NCI-H2081 treated with DMSO at 0.1 percent for 48 hours (cell line): ENCODE data around the gene SNRPE.

Source experiments
- DNase-seq: peaks from one replicate; lab custom pipeline; 2025; lab: John Stamatoyannopoulos, UW

Gene SNRPE

GRCh38 chr1:203880606-203881005 lies 19.2 kb downstream of the SNRPE start:
- DNase-seq, result no peak

DNA sequence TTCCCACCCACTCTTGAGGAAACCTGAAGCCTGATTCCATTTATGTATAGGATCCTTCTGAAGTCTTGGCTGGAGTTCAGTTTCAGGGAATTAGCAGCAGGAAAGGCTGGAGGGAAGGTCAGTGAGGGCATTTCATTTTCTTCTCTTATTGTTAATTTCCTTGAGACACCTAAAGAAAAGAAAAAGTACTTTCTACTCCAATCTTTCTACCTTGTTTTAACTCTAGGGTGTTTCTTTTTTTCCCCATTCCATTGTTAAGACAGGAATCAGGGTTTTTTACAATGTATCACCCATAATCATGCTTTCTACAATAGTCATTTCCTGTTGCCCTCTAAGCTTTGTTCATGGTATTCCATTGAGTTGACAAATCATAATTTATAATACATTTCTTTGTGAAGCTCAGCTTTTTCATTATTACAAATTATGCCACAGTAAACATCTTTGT lies 27.4 kb downstream of the SNRPE start:
- no peak for DNase-seq

DNA sequence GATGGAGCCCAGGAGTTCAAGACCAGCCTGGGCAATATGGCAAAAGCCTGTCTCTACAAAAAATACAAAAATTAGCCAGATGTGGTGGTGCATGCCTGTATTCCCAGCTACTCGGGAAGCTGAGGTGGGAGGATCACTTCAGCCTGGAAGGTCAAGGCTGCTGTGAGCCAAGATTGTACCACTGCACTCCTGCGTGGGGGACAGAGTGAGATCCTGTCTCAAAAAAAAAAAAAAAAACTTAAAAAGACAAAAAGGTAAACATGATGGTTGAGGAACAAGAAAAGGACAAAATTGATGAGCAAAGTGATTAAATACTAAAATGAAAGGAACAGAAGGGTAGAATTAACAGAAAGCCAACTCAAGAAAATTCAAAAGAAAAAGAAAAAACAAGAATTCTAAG lies 30.6 kb downstream of the SNRPE start:
- DNase-seq, result no peak

- DNase-seq, result no peak
These were observed 37.3 kb downstream of the SNRPE start for GRCh38 chr1:203898458-203899352.

- no peak for DNase-seq
These were observed 37.9 kb downstream of the SNRPE start for GRCh38 chr1:203899353-203899716.

DNA sequence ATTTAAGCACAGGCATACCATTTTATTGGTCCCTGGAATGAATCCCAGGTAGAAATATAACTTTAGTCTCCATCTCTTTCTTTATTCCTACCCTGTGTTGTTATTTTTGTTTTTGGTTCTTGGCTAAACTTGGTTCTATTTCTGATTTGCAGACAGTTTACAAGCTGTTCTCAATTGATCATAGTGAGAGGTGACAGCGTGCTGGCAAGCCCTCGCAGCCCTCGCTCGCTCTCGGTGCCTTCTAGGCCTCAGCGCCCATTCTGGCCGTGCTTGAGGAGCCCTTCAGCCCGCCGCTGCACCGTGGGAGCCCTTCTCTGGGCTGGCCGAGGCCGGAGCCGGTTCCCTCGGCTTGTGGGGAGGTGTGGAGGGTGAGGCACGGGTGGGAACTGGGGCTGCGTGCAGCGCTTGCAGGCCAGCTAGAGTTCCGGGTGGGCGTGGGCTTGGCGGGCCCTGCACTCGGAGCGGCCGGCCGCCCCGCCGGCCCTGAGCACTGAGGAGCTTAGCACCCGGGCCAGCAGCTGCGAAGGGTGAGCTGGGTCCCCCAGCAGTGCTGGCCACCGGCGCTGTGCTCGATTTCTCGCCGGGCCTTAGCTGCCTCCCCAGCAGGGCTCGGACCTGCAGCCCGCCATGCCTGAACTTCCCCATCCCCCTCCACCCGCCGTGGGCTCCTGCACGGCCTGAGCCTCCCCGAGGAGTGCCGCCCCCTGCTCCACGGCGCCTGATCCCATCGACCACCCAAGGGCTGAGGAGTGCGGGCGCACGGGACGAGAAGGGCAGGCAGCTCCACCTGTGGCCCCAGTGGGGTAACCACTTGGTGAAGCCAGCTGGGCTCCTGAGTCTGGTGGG lies 38.7 kb downstream of the SNRPE start:
- no peak for DNase-seq

GRCh38 chr1:203901581-203901980 lies 40.2 kb downstream of the SNRPE start:
- no peak for DNase-seq

DNA sequence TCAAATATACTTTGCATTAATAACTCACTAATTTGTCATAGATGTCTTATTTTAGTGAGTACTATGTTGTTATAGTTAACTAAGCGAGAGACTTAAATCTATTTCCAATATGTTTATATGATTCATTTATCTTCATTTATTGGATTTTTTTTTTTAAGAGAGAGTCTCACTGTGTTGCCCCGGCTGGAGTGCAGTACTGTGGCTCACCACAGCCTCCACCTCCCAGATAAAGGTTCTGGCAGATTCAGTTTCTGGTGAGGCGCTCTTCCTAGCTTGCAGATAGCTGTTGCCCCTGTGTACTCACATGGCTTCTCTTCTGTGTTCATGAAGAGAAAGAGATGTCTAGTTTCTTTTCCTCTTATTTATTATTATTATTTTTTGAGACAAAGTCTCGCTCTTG lies 43.9 kb downstream of the SNRPE start:
- no peak for DNase-seq

- DNase-seq, result no peak
These were observed 45.5 kb downstream of the SNRPE start for GRCh38 chr1:203906932-203907331.

DNA sequence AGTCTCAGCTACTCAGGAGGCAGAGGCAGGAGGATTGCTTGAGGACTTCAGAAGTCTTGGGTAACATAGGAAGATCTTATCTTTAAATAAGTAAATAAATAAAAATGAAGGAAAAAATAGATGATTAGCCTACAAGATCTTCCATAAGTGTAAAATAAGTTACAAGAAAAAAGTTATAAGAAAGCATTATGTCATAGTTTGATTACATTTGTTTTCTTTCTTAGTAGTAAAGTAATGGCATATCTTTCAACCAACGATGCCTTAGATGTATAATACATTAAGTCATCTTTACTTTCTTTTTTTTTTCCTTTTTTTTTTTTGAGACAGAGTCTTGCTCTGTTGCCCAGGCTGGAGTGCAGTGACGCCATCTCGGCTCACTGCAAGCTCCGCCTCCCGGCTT lies 46.5 kb downstream of the SNRPE start:
- no peak for DNase-seq

DNA sequence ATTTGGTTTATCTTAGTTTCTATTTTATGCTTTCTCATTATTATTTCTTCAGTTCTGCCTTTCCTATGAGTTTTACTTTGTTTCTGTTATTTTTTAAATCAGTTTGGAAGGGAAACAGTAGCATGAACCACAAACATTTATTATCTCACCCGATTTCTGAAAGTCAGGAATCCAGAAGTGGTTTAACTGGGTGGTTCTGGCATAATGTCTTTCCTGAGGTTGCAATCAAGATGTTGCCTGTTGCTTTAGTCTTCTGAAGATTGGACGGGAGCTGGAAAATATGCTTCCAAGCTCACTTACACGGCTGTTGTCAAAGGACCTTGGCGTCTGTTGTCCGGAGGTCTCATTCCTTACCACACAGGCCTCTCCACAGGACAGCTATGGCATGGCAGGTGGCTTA lies 50.4 kb downstream of the SNRPE start:
- DNase-seq, result no peak

- no peak for DNase-seq
These were observed 51.7 kb downstream of the SNRPE start for GRCh38 chr1:203913073-203913521.

DNA sequence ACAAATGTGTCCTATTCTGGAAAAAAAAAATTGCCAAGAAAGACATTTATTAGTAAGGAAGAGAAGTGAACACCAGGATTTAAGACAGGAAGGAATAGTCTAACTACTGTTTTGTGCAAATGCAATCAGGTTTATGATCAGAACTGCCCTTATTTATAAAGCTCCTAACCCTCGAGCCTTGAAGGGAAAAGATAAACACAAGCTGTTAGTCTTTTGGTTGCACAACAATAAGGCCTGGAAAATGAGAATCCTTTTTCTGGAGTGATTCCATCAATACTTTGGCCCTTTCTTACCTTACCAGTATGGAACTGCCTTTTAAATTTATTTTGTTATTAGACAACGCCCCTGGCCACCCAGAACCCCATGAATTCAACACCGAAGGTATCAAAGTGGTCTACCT lies 52.9 kb downstream of the SNRPE start:
- DNase-seq, result no peak

DNA sequence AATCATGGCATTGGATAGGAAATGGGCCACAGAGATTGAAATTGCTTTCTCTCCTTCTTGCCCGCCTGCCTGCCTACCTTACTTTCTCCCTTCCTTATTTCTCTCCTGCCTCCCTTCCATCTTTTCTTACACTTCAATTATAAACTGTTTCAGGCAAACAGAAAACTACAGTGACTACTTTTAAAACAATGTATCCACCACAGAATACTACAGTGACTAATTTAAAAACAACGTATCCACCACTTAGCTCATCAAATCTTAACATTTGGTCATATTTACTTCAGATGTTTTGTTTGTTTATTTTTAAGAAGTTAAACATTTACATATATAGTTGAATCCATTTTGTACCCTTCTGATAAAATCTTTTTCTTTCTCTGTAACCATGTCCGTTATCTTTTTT lies 54.4 kb downstream of the SNRPE start:
- DNase-seq, result no peak

GRCh38 chr1:203916756-203917155 lies 55.4 kb downstream of the SNRPE start:
- no peak for DNase-seq
